GM19240 (cell line): ENCODE measurements around the gene CCDC177.

Source experiments
- DNase-seq: peaks from one replicate; pipeline ENCODE4 v3.0.0; 2011; ENCODE audit warnings: low spot score; ENCODE audit not compliant: insufficient read length

CCDC177 gene

GRCh38 chr14:69569859-69570258, 4.8 kb downstream of the CCDC177 start:
- no peak for DNase-seq

DNA sequence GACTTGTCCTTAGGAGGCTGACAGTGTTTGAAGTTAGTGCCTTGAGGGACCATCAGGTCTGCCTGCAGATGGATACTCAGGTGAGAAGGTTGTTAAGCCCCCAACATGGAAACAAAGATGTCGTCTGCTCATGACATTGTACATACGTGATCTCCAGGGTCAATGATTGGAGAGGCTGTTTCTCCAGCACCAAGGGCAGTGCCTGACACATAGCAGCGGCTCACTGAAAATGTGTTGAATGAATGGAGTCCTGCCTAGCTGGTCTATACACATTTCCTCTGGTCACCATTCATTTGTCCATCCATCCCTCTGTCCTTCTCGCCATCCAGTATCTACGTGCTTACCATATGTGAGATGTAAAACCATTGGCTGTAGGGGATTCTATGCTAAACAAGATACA, 7.1 kb downstream of the CCDC177 start:
- DNase-seq = no peak

GRCh38 chr14:69561893-69562292, 12.8 kb downstream of the CCDC177 start:
- DNase-seq = no peak

DNA sequence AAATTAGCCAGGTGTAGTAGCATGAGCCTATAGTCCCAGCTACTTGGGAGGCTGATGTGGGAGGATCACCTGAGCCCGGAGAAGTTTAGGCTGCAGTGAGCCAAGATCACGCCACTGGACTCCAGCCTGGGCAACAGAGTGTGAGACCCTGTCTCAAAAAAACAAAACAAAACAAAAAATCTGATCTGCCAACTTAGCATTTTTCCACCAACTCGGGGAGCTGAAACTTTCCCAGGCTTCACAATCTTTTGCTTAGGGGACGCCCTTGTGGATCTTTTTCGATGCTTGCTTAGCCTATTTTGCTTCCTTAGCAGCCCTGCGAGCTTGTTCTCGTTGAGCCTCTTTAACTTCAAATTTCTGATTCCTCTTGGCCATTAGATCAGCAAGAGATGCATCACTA, 13.8 kb downstream of the CCDC177 start:
- no peak for DNase-seq

- DNase-seq = no peak
These were observed 15.1 kb downstream of the CCDC177 start for GRCh38 chr14:69559581-69560011.

DNA sequence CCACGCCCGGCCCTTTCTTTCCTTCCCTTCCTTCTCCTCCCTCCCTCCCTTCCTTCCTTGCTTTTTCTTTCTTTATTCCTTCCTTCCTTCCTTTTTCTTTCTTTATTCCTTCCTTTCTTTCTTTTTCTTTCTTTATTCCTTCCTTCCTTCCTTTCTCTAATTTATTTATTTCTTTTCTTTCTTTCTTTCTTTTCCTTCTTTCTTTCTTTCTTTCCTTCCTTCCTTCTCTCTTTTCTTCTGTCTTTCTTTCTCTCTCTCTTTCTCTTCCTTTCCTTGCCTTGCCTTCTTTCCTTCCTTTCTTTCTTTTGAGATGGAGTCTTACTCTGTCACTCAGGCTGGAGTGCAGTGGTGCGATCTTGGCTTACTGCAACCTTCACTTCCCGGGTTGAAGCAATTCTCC, 15.9 kb downstream of the CCDC177 start:
- no peak for DNase-seq

DNA sequence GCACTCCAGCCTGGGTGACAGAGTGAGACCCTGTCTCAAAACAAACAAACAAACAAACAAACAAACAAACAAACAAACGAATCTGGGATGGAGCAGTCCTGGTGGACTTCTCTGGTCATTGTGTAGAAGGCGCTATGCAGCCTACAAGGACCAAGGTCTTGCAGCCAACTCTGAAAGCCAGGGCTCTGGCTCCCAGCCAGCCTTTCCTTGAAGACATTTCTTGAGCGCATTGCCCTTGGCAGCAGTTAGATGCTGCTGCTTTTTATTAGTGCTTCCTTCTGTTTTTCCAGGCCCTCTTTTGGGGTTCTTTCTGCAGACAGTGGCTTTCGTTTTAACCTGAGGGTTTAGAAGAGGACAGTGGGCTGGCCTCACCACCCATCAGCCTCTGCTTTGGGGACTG, 20.2 kb downstream of the CCDC177 start:
- DNase-seq = no peak

- DNase-seq = no peak
These were observed 21.4 kb downstream of the CCDC177 start for GRCh38 chr14:69553252-69553651.

- no peak for DNase-seq
These were observed 23.2 kb downstream of the CCDC177 start for GRCh38 chr14:69551511-69551910.

DNA sequence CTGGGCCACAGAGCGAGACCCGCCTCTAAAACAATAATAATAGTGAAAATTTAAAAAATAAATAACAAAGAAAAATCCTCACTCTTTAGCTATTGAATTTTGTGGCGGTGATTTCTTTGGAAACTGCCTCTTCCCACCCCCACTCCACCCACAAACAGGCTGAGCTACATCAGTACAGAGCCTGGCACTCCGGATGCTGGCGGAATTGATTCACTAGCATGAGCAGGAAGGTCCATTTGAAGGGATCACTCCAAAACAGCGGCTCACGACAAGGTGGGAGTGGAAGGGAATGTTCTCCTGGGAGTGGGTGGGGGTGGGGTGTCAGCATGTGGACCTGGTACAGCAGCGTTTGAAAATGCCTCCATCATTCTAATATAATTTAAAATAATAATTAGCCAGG, 26.1 kb downstream of the CCDC177 start:
- no peak for DNase-seq

GRCh38 chr14:69547701-69548348, 26.8 kb downstream of the CCDC177 start:
- DNase-seq = no peak

- no peak for DNase-seq
These were observed 31.1 kb downstream of the CCDC177 start for GRCh38 chr14:69543341-69544115.

DNA sequence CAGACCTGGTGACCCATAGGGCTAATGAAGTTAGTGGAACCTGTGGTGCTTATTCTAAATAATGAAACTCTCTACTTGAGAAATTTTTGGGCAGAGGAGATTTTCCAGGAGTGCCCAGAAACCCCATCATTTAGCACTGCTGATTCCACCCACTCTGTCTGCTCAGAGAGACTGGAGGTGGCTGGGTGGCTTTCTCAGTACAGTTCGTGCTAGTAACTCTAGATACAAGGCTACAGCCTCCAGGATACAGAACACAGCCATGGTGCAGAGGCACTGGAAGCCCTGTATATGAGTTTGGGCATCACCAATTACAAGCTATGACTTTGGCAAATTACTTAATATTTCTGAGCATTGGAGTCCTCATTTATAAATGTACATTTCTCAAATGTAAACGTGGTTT, 32.4 kb downstream of the CCDC177 start:
- no peak for DNase-seq

- no peak for DNase-seq
These were observed 33.9 kb downstream of the CCDC177 start for GRCh38 chr14:69540654-69541335.

- DNase-seq = no peak
These were observed 34.9 kb downstream of the CCDC177 start for GRCh38 chr14:69539631-69540410.

- no peak for DNase-seq
These were observed 35.9 kb downstream of the CCDC177 start for GRCh38 chr14:69538766-69539165.

- DNase-seq = no peak
These were observed 36.8 kb downstream of the CCDC177 start for GRCh38 chr14:69537900-69538299.

DNA sequence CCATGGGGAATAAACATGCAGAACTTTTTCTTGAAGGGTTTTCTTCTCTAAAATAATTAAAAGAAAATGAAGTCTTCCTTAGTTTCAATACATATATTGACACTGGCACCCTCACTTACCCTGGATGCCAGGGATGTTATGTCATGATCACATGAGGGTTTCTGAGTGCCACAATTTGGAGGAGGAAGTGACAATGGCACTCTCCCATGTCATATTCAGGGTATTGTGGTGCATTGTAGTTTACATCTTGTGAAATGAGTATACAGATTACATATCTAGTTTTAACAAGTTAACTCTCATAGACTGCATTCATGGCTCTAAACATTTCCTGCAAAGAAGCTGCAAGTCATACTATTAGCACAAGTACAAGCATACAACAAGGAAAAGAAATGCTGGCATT, 37.7 kb downstream of the CCDC177 start:
- no peak for DNase-seq

DNA sequence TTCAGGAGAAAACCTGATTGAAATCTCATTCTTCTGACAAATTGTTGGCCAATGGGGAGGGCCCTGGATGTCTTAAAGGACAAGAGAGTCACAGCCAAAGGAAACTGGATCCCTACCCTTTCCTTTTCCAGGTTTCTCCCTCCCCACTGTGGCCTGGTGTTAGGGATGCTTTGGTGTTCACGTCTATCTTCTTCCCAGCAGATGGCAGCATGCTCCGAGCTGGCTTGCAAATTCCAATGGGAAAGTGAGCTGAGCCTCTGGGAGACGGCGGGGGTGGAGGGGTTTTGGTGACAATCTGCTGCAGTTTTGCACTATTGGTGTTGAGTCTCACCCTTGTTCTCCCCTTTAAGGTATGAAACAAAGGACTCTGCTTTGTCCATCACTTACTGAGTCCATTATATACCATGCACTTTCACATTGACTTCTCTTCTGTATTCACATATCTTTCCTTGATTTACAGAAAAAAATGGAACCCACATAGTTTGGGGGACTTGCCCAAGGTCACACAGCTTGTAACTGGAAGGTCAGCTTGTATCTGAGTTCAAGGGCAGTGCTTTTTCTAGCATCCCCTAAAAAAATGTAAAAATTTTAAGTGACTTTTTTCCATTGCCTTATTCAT, 39.3 kb downstream of the CCDC177 start:
- no peak for DNase-seq

DNA sequence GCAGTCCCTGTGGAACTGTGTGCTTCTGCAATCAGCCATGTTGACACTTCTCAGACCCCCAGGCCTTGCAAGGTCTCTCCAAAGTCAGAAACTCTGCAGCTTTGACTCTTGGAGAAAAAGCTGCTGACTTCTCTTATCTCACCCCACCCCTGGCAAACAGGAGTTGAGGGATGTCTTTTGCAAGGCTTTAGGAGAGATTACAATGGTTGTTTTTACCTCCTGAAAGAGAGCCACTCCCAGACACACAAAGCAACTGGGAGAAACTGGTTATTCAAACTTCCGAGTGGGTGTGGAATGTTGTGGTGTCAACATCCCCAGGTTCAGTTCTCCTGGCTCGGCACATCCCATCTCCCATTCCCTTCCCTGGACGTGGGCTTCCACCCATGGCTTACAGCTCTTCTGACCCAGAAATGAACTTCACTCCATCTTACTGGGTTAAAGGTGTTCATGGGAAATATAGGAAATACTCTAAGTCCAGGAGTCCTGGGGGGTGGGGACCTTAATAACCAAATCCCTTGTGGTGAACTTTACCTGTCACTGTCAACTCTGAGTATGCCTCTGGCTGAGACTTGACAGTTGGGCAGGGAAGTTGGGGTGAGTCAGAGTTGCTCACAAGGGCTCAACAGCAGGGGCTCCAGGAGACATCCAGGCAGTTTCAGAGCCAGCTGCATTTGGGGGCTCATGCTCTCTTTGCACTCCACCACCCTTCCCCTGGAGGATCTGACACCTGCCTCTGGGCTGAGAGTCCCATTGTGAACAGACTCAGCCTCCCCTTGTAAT, 41.9 kb downstream of the CCDC177 start:
- DNase-seq = no peak
